Large intestine (tissue), 3 donors: ENCODE measurements around the gene LRRFIP1. TPM values are rescaled to one million over a fixed set of nuclear protein-coding genes. Genes with fewer than 3 reads are reported as not detected.

Experiments
- DNase-seq, 2 donors: peaks; one replicate each; pipeline versions ENCODE4 v3.0.0 to v3.0.0-alpha.2; 2013
- H3K27ac ChIP-seq: one replicate; pipeline ENCODE4 v1.5.1; 2013; ENCODE audit warnings: low read length
- H3K27me3 ChIP-seq: 2 replicates; pipeline ENCODE4 v1.6.1; 2013; ENCODE audit warnings: low read length; ENCODE audit not compliant: control insufficient read depth, insufficient read depth
- H3K36me3 ChIP-seq: 2 replicates; pipeline ENCODE4 v1.6.1; 2013; ENCODE audit warnings: low read length; ENCODE audit not compliant: control insufficient read depth, insufficient read depth
- H3K4me1 ChIP-seq: one replicate; pipeline ENCODE4 v1.6.1; 2013; ENCODE audit warnings: low read length; ENCODE audit not compliant: control insufficient read depth, insufficient read depth
- H3K4me3 ChIP-seq: one replicate; pipeline ENCODE4 v1.5.1; 2013; ENCODE audit warnings: low read length
- H3K9me3 ChIP-seq: one replicate; pipeline ENCODE4 v1.6.1; 2013; ENCODE audit warnings: mild to moderate bottlenecking, low read depth, low read length, moderate library complexity; ENCODE audit not compliant: control insufficient read depth
- WGBS: methylation state at CpG from one replicate; pipeline ENCODE4 v1.1.5; 2013; ENCODE audit warnings: low lambda C conversion rate; ENCODE audit not compliant: insufficient coverage; 5-methylcytosine and 5-hydroxymethylcytosine counted together
- polyA plus RNA-seq: library from polyadenylated mRNA; unstranded; fragments of 120-200 nt; gene quantifications from one replicate; pipeline ENCODE4 v1.2.1, GENCODE V29; 2013

LRRFIP1 gene
- polyA plus RNA-seq, 1 donor, result 65.4 TPM

GRCh38 chr2:237673130-237674001 lies 46.0 kb downstream of the LRRFIP1 start:
- Histone ChIP-seq H3K27me3 (no peaks in the 10 kb centered on the region), H3K27ac (no peak overlapping the region), H3K4me1 (peaks cover 37% of the 10 kb centered on the region), H3K9me3 (no peaks in the 10 kb centered on the region), H3K36me3 (no peaks in the 10 kb centered on the region), H3K4me3 (no peak overlapping the region)
- 22% methylated on average over 1 of the region's 39 CpGs for WGBS
- peak in 1 of 2 donors; percentile 57 for DNase-seq

DNA sequence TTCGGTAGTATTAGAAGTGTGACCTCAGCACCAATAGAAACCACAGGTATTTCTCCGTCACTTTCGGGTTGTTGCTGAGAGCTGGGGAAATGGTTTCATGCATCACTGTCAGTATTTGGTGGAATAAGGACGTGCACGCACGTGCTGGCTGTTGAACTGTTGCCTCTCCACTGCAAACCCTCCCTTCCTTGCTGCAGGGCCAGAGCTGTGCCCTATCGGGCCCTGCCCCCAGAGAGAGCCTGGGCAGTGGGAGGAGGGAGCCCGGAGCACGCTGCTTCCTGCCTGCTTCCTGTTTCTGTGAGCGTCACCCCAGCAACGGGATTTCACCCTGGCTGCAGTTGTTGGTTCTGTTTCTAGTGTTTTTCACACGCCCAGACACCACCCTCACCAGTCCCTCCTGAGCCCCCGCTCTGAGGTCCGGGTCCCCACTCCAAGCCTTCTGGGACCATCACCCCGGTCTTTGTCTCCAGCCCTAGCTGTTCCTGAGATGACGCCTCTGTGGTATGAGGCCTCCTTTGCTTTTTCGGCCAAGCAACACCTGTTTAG lies 47.4 kb downstream of the LRRFIP1 start:
- peak; percentile 78 to 88 for DNase-seq
- Histone ChIP-seq H3K36me3 (no peaks in the 10 kb centered on the region), H3K9me3 (no peaks in the 10 kb centered on the region), H3K27ac (peak overlapping the region; percentile 67), H3K27me3 (no peaks in the 10 kb centered on the region), H3K4me3 (no peak overlapping the region), H3K4me1 (peaks cover 34% of the 10 kb centered on the region)
- 53% methylated on average over 2 of the region's 17 CpGs for WGBS

DNA sequence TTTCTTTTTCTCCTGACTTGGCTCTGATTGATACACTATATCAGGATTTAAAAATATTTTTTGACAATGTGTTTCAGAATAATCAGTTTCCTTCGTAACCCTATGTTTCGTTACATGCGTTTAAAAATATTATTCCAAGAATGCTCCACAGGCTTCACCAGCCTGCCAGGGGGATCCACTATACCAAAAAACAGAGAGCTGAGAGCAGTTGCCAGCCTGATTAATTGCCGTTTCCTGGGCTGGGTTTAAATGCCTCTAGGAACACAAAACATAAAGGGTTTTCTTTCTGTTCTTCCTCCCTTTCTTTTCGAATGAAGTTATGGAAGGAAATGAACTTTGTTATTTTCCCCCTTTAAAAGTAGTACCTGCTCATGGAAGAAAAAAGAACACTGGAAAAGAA lies 47.9 kb downstream of the LRRFIP1 start:
- no peak for DNase-seq
- Histone ChIP-seq H3K27ac (peak overlapping the region; percentile 67), H3K4me1 (peaks cover 28% of the 10 kb centered on the region), H3K27me3 (no peaks in the 10 kb centered on the region), H3K4me3 (no peak overlapping the region), H3K36me3 (no peaks in the 10 kb centered on the region), H3K9me3 (no peaks in the 10 kb centered on the region)
- 78% methylated on average over 4 of the region's 5 CpGs for WGBS

GRCh38 chr2:237680702-237681478 lies 53.5 kb downstream of the LRRFIP1 start:
- H3K27ac ChIP-seq, result peak overlapping the region; percentile 14
- peaks cover 31% of the 10 kb centered on the region for H3K4me1 ChIP-seq
- WGBS, result 20% methylated on average over 1 of the region's 8 CpGs

GRCh38 chr2:237682151-237682550 lies 54.8 kb downstream of the LRRFIP1 start:
- H3K4me3 ChIP-seq, result no peak overlapping the region
- WGBS, result 80% methylated on average over 1 of the region's 7 CpGs
- H3K36me3 ChIP-seq, result peaks cover 2% of the 10 kb centered on the region
- H3K9me3 ChIP-seq, result no peaks in the 10 kb centered on the region
- no peak overlapping the region for H3K27ac ChIP-seq
- H3K27me3 ChIP-seq, result no peaks in the 10 kb centered on the region
- peaks cover 30% of the 10 kb centered on the region for H3K4me1 ChIP-seq
- DNase-seq, result no peak

More at GRCh38 chr2:237680702-237681478, 53.5 kb downstream of the LRRFIP1 start:
- Histone ChIP-seq H3K9me3 (no peaks in the 10 kb centered on the region), H3K36me3 (no peaks in the 10 kb centered on the region), H3K27me3 (no peaks in the 10 kb centered on the region), H3K4me3 (no peak overlapping the region)
- peak in 1 of 2 donors; percentile 58 for DNase-seq

- no peak overlapping the region for H3K27ac ChIP-seq
- no peaks in the 10 kb centered on the region for H3K27me3 ChIP-seq
- H3K4me1 ChIP-seq, result peaks cover 24% of the 10 kb centered on the region
- WGBS, result no CpG with 5 or more reads among the region's 18 CpGs
- no peaks in the 10 kb centered on the region for H3K9me3 ChIP-seq
- H3K4me3 ChIP-seq, result no peak overlapping the region
- peaks cover 2% of the 10 kb centered on the region for H3K36me3 ChIP-seq
- DNase-seq, result no peak
Observed at GRCh38 chr2:237682856-237683670, 55.7 kb downstream of the LRRFIP1 start.

GRCh38 chr2:237685408-237685807 lies 58.0 kb downstream of the LRRFIP1 start:
- no peaks in the 10 kb centered on the region for H3K9me3 ChIP-seq
- H3K27me3 ChIP-seq, result no peaks in the 10 kb centered on the region
- 40% methylated on average over 1 of the region's 5 CpGs for WGBS
- H3K36me3 ChIP-seq, result peaks cover 2% of the 10 kb centered on the region
- no peak overlapping the region for H3K27ac ChIP-seq
- H3K4me1 ChIP-seq, result peaks cover 18% of the 10 kb centered on the region
- no peak for DNase-seq
- H3K4me3 ChIP-seq, result no peak overlapping the region

DNA sequence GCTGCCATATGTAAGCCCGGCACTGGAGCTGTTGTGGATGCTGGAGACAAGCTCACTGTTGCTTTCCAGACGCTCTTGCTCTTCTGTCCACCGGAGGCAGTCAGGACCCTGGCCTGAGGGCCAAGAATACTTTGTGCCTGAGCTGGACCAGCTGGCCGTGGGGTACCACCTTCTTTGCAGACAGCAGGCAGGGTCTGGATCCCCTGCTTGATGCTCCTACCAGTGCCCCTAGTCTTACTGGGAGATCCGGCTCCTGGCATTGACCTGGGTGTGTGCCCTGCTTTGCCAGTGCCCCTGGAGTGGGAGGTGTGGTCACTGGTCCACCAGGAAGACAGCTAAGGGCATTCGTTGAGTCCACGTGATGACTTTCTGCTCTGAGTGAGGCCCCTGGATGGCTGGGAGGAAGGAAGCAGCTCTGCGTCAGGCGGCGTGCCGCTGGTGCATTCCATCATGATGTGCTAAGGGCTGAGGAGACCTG lies 59.3 kb downstream of the LRRFIP1 start:
- H3K27ac ChIP-seq, result no peak overlapping the region
- no peaks in the 10 kb centered on the region for H3K27me3 ChIP-seq
- no CpG with 5 or more reads among the region's 11 CpGs for WGBS
- peaks cover 11% of the 10 kb centered on the region for H3K4me1 ChIP-seq
- no peaks in the 10 kb centered on the region for H3K9me3 ChIP-seq
- H3K4me3 ChIP-seq, result no peak overlapping the region
- H3K36me3 ChIP-seq, result peaks cover 2% of the 10 kb centered on the region
- DNase-seq, result no peak

DNA sequence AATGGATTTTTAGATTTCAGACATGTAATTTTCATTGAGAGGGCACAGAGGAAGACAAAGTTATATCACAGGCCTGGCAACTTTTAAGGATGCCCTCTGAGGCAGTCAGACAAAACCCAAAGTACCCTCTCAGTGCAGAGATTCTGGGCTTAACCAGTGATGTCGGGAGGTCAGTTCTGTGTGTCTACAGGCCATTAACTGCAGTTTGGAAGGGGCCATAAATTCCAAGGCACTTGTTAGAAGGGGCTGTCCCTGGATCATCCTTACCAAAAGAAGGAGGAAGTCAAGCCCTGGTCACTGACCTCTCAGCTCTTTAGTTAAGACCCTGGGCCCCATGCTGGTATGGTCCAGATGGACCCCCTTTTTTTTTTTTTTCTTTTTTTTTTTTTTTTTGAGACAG lies 60.7 kb downstream of the LRRFIP1 start:
- H3K9me3 ChIP-seq, result no peaks in the 10 kb centered on the region
- peaks cover 10% of the 10 kb centered on the region for H3K4me1 ChIP-seq
- WGBS, result no CpG with 5 or more reads among the region's 1 CpG
- no peaks in the 10 kb centered on the region for H3K27me3 ChIP-seq
- peaks cover 2% of the 10 kb centered on the region for H3K36me3 ChIP-seq
- DNase-seq, result no peak
- H3K4me3 ChIP-seq, result no peak overlapping the region
- H3K27ac ChIP-seq, result no peak overlapping the region
